Neural cell (in vitro differentiated cells): Measurements from ENCODE around the gene SH3RF2.

Experiments used
- CTCF ChIP-seq: fragments of 450-650 bp; IDR thresholded peaks from 2 replicates; pipeline ENCODE4 v1.5.1; 2014; ENCODE audit warnings: antibody characterized with exemption, mild to moderate bottlenecking, moderate library complexity; ENCODE audit not compliant: poor library complexity, severe bottlenecking
- EP300 ChIP-seq: fragments of 450-650 bp; conservative IDR thresholded peaks from 2 replicates; pipeline ENCODE4 v1.6.1; 2014; ENCODE audit warnings: antibody characterized with exemption, mild to moderate bottlenecking, moderate library complexity; ENCODE audit not compliant: poor library complexity, severe bottlenecking
- EZH2 ChIP-seq: fragments of 200-600, 300-800 bp; shearing (Covaris generic), sonication (generic); IDR thresholded peaks from 2 replicates; pipeline ENCODE4 v1.6.1; 2014; ENCODE audit warnings: antibody characterized with exemption, low read length, borderline replicate concordance, mild to moderate bottlenecking; ENCODE audit not compliant: insufficient read depth, poor library complexity, severe bottlenecking
- POLR2AphosphoS5 ChIP-seq: IDR thresholded peaks from 2 replicates; pipeline ENCODE4 v1.6.1; 2012
- SMC3 ChIP-seq: fragments of 450-650 bp; conservative IDR thresholded peaks from 2 replicates; pipeline ENCODE4 v1.6.1; 2014; ENCODE audit warnings: antibody characterized with exemption, mild to moderate bottlenecking, moderate library complexity; ENCODE audit not compliant: poor library complexity
- TAF1 ChIP-seq: IDR thresholded peaks from 2 replicates; pipeline ENCODE4 v1.6.1; 2012; ENCODE audit warnings: low read depth

- TF ChIP-seq CTCF (no peak), EZH2 (no peak), TAF1 (no peak), POLR2AphosphoS5 (no peak), SMC3 (no peak), EP300 (no peak)
Observed at GRCh38 chr5:145948047-145948446, 11.7 kb downstream of the SH3RF2 start.
